OCI-LY7 (cell line): ENCODE measurements around the gene MC2R.

Experiments
- EZH2phosphoT487 ChIP-seq: fragments of 200-600 bp; sonication (generic); IDR thresholded peaks from 2 replicates; pipeline ENCODE4 v1.6.1; 2018; ENCODE audit warnings: low read depth, borderline replicate concordance, mild to moderate bottlenecking, mixed run types, antibody characterized with exemption, low read length, moderate library complexity, mixed read lengths
- TF ChIP-seq, protein P1 (sequence below): fragments of 200-600 bp; sonication (generic); conservative IDR thresholded peaks from 2 replicates; pipeline ENCODE4 v1.5.1; 2014; ENCODE audit warnings: mild to moderate bottlenecking, antibody characterized with exemption, low read length, moderate library complexity, mixed read lengths

DNA sequence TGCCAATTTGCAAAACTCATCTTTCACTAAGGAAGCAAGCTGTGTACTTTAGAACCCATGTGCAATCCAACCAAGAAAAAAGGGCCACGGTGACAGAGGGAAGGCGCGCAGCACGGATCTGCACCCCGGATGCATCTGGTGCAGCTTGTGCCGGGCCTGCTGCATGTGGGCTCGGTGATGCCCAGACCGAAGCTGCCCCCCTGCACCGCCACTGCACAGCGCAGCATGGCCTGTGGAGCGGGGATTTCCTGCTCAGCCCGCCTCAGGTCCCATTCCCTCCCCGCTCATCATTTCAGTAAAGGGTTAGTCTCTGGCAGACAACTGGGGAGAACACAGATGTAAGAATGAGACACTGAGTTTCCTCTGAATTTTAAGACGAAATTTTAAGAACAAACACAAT lies 43.0 kb downstream of the MC2R start:
- TF ChIP-seq, protein P1, sequence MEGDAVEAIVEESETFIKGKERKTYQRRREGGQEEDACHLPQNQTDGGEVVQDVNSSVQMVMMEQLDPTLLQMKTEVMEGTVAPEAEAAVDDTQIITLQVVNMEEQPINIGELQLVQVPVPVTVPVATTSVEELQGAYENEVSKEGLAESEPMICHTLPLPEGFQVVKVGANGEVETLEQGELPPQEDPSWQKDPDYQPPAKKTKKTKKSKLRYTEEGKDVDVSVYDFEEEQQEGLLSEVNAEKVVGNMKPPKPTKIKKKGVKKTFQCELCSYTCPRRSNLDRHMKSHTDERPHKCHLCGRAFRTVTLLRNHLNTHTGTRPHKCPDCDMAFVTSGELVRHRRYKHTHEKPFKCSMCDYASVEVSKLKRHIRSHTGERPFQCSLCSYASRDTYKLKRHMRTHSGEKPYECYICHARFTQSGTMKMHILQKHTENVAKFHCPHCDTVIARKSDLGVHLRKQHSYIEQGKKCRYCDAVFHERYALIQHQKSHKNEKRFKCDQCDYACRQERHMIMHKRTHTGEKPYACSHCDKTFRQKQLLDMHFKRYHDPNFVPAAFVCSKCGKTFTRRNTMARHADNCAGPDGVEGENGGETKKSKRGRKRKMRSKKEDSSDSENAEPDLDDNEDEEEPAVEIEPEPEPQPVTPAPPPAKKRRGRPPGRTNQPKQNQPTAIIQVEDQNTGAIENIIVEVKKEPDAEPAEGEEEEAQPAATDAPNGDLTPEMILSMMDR, result no peak
- no peak for TF ChIP-seq EZH2phosphoT487
